Tibial nerve (tissue), 4 donors: Measurements from ENCODE around the gene POPDC3. TPM values are rescaled to one million over a fixed set of nuclear protein-coding genes. Genes with fewer than 3 reads are reported as not detected.

ENCODE experiments used
- DNase-seq, 2 donors: peaks; one replicate each; pipeline ENCODE4 v3.0.0-alpha.2; 2019; ENCODE audit warnings: low spot score in 2 of 2
- H3K27ac ChIP-seq, 4 donors: fragments of 200-600 bp; sonication (generic) in 3 of 4; one replicate each; pipeline ENCODE4 v1.5.1; 2017 to 2019; ENCODE audit warnings: mild to moderate bottlenecking in 1 of 4
- H3K27me3 ChIP-seq, 2 donors: fragments of 200-600 bp; sonication (generic) in 1 of 2; one replicate each; pipeline versions ENCODE4 v1.5.1 to v1.6.0; 2017 to 2019
- H3K36me3 ChIP-seq, 3 donors: fragments of 200-600 bp; sonication (generic); one replicate each; pipeline ENCODE4 v1.5.1; 2018 to 2019
- H3K4me1 ChIP-seq, 4 donors: fragments of 200-600 bp; sonication (generic) in 3 of 4; one replicate each; pipeline ENCODE4 v1.5.1; 2017 to 2019
- H3K4me3 ChIP-seq, 4 donors: fragments of 200-600 bp; sonication (generic) in 3 of 4; one replicate each; pipeline ENCODE4 v1.5.1; 2017 to 2019; ENCODE audit warnings: mild to moderate bottlenecking in 1 of 4, moderate library complexity in 1 of 4
- H3K9me3 ChIP-seq, 4 donors: fragments of 200-600 bp; sonication (generic) in 3 of 4; one replicate each; pipeline ENCODE4 v1.5.1; 2017 to 2019
- EP300 ChIP-seq, 2 donors: sonication (generic); formaldehyde crosslinking; IDR thresholded peaks; one replicate each; pipeline ENCODE4 v1.6.1; 2017; ENCODE audit warnings: antibody characterized with exemption in 2 of 2, mild to moderate bottlenecking in 1 of 2
- POLR2A ChIP-seq, 2 donors: fragments of 450-650 bp; IDR thresholded peaks; one replicate each; pipeline ENCODE4 v1.6.1; 2017; ENCODE audit warnings: antibody characterized with exemption in 2 of 2, mild to moderate bottlenecking in 2 of 2, moderate library complexity in 2 of 2
- WGBS, 2 donors: methylation state at CpG; one replicate each; pipeline ENCODE4 v1.1.5; 2018; 5-methylcytosine and 5-hydroxymethylcytosine counted together
- total RNA-seq, 4 donors: library from RNA; depleted of rRNA; stranded (reverse); fragments of >200 nt; gene quantifications; one replicate each; pipeline ENCODE4 v1.1.0, GENCODE V29; 2016
- TF ChIP-seq, protein P1 (sequence below), 5 experiments: fragments of 200-600 bp in 3 of 5; fragments of 450-650 bp in 2 of 5; sonication (generic) in 3 of 5; IDR thresholded peaks; one replicate each; pipeline ENCODE4 v1.5.1; 2016 to 2019; ENCODE audit warnings: antibody characterized with exemption in 5 of 5, mild to moderate bottlenecking in 3 of 5, moderate library complexity in 2 of 5

The POPDC3 gene
- total RNA-seq, 4 donors from 2014 or later, result 1.8 to 6.7 (median 2.6) TPM

DNA sequence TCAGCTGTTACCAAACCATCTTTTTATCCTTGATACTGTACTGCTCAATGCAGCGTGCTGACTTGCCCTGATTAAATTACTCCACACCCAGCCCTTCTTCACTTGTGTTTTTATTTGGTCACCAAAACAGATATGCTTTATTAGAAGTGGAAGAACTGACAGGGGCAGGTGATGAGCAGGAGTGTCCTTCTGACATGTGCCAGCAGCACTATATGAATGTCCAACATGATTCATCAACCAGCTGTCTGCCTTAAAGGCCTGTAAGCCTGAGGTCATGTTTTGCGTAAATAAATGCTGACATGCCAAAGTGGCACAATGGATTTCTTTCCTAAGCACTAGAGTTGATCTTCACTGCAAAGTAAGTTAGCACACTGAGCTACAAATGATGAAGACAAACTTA, 15.4 kb downstream of the POPDC3 start:
- 53 to 80% methylated on average over 2 of the region's 2 CpGs for WGBS, 2 donors
- Histone ChIP-seq H3K27me3 (no peaks in the 10 kb centered on the region), H3K27ac (peak overlapping the region in 2 of 4 donors; percentile 2 to 54), H3K36me3 (no peaks in the 10 kb centered on the region), H3K9me3 (no peaks in the 10 kb centered on the region), H3K4me3 (no peak overlapping the region), H3K4me1 (peaks cover 0 to 3% (median 0%) of the 10 kb centered on the region in 4 donors)
- TF ChIP-seq POLR2A (IDR thresholded peaks at IDR 0.05), result no peak
- TF ChIP-seq, protein P1, sequence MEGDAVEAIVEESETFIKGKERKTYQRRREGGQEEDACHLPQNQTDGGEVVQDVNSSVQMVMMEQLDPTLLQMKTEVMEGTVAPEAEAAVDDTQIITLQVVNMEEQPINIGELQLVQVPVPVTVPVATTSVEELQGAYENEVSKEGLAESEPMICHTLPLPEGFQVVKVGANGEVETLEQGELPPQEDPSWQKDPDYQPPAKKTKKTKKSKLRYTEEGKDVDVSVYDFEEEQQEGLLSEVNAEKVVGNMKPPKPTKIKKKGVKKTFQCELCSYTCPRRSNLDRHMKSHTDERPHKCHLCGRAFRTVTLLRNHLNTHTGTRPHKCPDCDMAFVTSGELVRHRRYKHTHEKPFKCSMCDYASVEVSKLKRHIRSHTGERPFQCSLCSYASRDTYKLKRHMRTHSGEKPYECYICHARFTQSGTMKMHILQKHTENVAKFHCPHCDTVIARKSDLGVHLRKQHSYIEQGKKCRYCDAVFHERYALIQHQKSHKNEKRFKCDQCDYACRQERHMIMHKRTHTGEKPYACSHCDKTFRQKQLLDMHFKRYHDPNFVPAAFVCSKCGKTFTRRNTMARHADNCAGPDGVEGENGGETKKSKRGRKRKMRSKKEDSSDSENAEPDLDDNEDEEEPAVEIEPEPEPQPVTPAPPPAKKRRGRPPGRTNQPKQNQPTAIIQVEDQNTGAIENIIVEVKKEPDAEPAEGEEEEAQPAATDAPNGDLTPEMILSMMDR (IDR thresholded peaks at IDR 0.05), result no peak
- no peak for TF ChIP-seq EP300 (IDR thresholded peaks at IDR 0.05)
- no peak for DNase-seq

DNA sequence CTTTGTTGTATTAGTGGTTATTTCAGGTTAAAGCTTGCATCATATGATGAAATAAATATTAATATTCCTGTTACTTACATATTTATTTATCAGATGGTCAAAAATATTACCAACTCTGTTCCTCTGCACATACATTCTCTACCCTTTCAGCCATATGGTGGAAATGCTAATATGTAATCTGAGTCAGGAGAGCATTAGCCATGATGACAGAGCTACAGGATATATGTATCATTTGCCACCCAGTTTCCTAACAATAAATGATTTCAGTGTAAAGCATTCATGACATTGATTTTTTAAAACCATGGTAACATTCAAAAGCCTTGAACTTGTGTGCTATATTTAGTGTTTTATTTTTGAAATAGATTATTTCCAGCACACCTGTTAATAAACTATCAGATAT, 16.6 kb downstream of the POPDC3 start:
- no peak overlapping the region for H3K4me3 ChIP-seq
- TF ChIP-seq EP300 (IDR thresholded peaks at IDR 0.05) (no peak), POLR2A (IDR thresholded peaks at IDR 0.05) (no peak)
- TF ChIP-seq, protein P1 (IDR thresholded peaks at IDR 0.05), result no peak
- H3K27ac ChIP-seq, result no peak overlapping the region

DNA sequence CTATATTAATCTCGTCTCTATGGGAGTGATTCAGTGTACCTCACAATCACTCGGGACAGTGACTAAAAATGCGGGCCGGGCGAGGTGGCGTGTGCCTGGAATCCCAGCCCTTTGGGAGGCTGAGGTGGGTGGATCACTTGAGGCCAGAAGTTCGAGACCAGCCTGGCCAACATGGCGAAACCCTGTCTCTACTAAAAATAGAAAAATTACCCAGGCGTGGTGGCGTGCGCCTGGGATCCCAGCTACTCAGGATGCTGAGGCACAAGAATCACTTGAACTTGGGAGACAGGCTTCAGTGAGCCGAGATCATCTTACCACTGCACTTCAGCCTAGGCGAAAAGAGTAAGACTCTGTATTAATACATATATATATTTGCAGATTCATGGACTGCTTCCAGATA, 17.4 kb downstream of the POPDC3 start:
- TF ChIP-seq POLR2A (IDR thresholded peaks at IDR 0.05), result no peak
- TF ChIP-seq, protein P1 (IDR thresholded peaks at IDR 0.05), result no peak
- no peak for TF ChIP-seq EP300 (IDR thresholded peaks at IDR 0.05)

More for the DNA sequence above, 16.6 kb downstream of the POPDC3 start:
- Histone ChIP-seq H3K9me3 (no peaks in the 10 kb centered on the region), H3K4me1 (peaks cover 0 to 3% (median 0%) of the 10 kb centered on the region in 4 donors), H3K27me3 (no peaks in the 10 kb centered on the region), H3K36me3 (no peaks in the 10 kb centered on the region)
- no peak for DNase-seq

DNA sequence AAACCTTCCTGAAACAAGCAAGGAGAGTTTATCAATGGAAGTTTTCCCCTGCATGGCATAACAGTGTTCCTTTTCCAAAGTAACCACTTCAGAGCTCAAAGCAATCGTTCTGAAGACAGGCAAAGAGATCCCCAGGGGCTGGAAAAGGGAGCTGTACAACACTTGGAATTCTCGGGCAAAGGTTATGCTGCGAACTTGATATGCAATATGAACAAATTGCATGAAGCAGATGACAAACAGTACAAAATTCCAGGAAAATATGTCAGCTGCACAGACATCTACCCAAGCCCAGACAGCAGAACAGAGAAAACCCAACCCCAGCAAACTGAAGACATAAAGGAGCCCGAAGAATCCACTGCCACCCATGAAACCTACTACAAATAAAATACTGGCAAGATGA, 18.4 kb downstream of the POPDC3 start:
- H3K4me1 ChIP-seq, result peaks cover 0 to 3% (median 0%) of the 10 kb centered on the region in 4 donors
- TF ChIP-seq, protein P1 (IDR thresholded peaks at IDR 0.05), result no peak
- no peak for TF ChIP-seq EP300 (IDR thresholded peaks at IDR 0.05)
- no peak for TF ChIP-seq POLR2A (IDR thresholded peaks at IDR 0.05)

More for the DNA sequence above, 17.4 kb downstream of the POPDC3 start:
- no peaks in the 10 kb centered on the region for H3K36me3 ChIP-seq
- no peak overlapping the region for H3K27ac ChIP-seq
- DNase-seq, result no peak
- no peak overlapping the region for H3K4me3 ChIP-seq
- peaks cover 0 to 3% (median 0%) of the 10 kb centered on the region in 4 donors for H3K4me1 ChIP-seq
- WGBS, 2 donors, result 96% methylated on average over 13 of the region's 13 CpGs
- H3K27me3 ChIP-seq, result no peaks in the 10 kb centered on the region
- H3K9me3 ChIP-seq, result no peaks in the 10 kb centered on the region

GRCh38 chr6:105153676-105154075, 26.1 kb downstream of the POPDC3 start:
- Histone ChIP-seq H3K27ac (no peak overlapping the region), H3K27me3 (no peaks in the 10 kb centered on the region), H3K36me3 (no peaks in the 10 kb centered on the region), H3K4me1 (no peaks in the 10 kb centered on the region), H3K9me3 (no peaks in the 10 kb centered on the region), H3K4me3 (no peak overlapping the region)
- DNase-seq, result no peak
- WGBS, 2 donors, result 92% methylated on average over 3 of the region's 3 CpGs
- TF ChIP-seq, protein P1 (IDR thresholded peaks at IDR 0.05), result no peak
- TF ChIP-seq POLR2A (IDR thresholded peaks at IDR 0.05) (no peak), EP300 (IDR thresholded peaks at IDR 0.05) (no peak)

More for the DNA sequence above, 18.4 kb downstream of the POPDC3 start:
- no peak overlapping the region for H3K27ac ChIP-seq
- no peaks in the 10 kb centered on the region for H3K27me3 ChIP-seq
- no peaks in the 10 kb centered on the region for H3K9me3 ChIP-seq
- no peak overlapping the region for H3K4me3 ChIP-seq
- no peak for DNase-seq
- WGBS, 2 donors, result 65 to 76% methylated on average over 4 of the region's 4 CpGs
- no peaks in the 10 kb centered on the region for H3K36me3 ChIP-seq
